ENCODE measurements around the gene TOX2. TPM values are rescaled to one million over a fixed set of nuclear protein-coding genes. Genes with fewer than 3 reads are reported as not detected.

TOX2 gene
- total and polyA plus RNA-seq, 2 of the 4 experiments (the other 2 are of a cell fraction): 1.3 to 17.5 TPM

- Histone ChIP-seq H3K79me1 (ENCODE audit: low read depth in 1 of 2, low read length in 2 of 2) (peaks cover 18 to 70% of the 10 kb centered on the region in 2 experiments), H3K27ac (ENCODE audit: insufficient read depth, low read length) (no peak overlapping the region), H3K9me3 (ENCODE audit: control insufficient read depth, insufficient read depth, low read length) (no peaks in the 10 kb centered on the region), H3K4me1 (ENCODE audit: control insufficient read depth, insufficient read depth, low read length) (no peaks in the 10 kb centered on the region), H2AK9ac (replicated peaks; ENCODE audit: low read depth, low read length, poor library complexity) (no peak overlapping the region), H3K36me3 (ENCODE audit: control insufficient read depth, insufficient read depth, low read length) (peaks cover 14% of the 10 kb centered on the region), H2BK20ac (ENCODE audit: low read depth, low read length) (no peak overlapping the region), H2BK5ac (ENCODE audit: low read depth, low read length, poor library complexity, severe bottlenecking) (no peak overlapping the region), H3K56ac (ENCODE audit: extremely low read depth, insufficient read depth, low read length) (no peak overlapping the region), H3K27me3 (ENCODE audit: control insufficient read depth, insufficient read depth, low read length) (no peaks in the 10 kb centered on the region), H3K9ac (ENCODE audit: low read depth, low read length) (no peak overlapping the region), H3K18ac (ENCODE audit: low read depth, low read length) (no peak overlapping the region), H2BK15ac (ENCODE audit: low read depth, low read length) (no peak overlapping the region), H4K5ac (ENCODE audit: low read depth, low read length) (no peak overlapping the region), H3K23ac (ENCODE audit: low read depth, low read length) (no peak overlapping the region), H3K4me2 (ENCODE audit: low read depth, low read length) (no peak overlapping the region), H2AK5ac (ENCODE audit: low read depth, low read length) (no peak overlapping the region), H2AFZ (replicated peaks; ENCODE audit: low read length, poor library complexity) (no peak overlapping the region), H3K4me3 (ENCODE audit: insufficient read depth, low read depth, low read length) (no peak overlapping the region), H3K9me1 (ENCODE audit: insufficient read depth, low read length) (peaks cover 33% of the 10 kb centered on the region), H3K4ac (ENCODE audit: low read depth, low read length) (no peak overlapping the region), H2BK120ac (ENCODE audit: low read depth, low read length) (no peak overlapping the region), H3K14ac (replicated peaks; ENCODE audit: low read depth, low read length) (no peak overlapping the region), H4K8ac (ENCODE audit: low read depth in 2 of 2, low read length in 2 of 2) (no peak overlapping the region), H4K91ac (ENCODE audit: insufficient read depth, low read depth, low read length) (no peak overlapping the region), H4K20me1 (ENCODE audit: insufficient read depth, low read length) (peaks cover 10% of the 10 kb centered on the region; the same call in 1 of the 2 replicates)
- DNase-seq: no peak
- in situ Hi-C loops (cut with MboI; ENCODE audit: low sequenced_read_pairs) (no loop called here), intact Hi-C loops (cut with micrococcal nuclease) (no loop called here), dilution Hi-C loops (cut with HindIII; ENCODE audit: low sequenced_read_pairs, unreplicated experiment) (no loop called here)
- ATAC-seq (ENCODE audit: low read depth): no peak
- POLR2A ChIA-PET (ENCODE audit: unreplicated experiment): no interaction called here
- no TSS peak for BruUV-seq (replicated peaks)
- CTCF ChIA-PET: no interaction called here
- 100% methylated on average over 1 of the region's 12 CpGs; no CpG with 5 or more reads in 1 of the 2 experiments for WGBS, 2 experiments (ENCODE audit: extremely low coverage in 2 of 2, insufficient read length in 1 of 2)
- TF ChIP-seq SMC3 (IDR thresholded peaks at IDR 0.05; ENCODE audit: low read depth, low read length) (no peak), USF2 (IDR thresholded peaks at IDR 0.05; ENCODE audit: low read depth, low read length) (no peak), RCOR1 (IDR thresholded peaks at IDR 0.05; ENCODE audit: insufficient replicate concordance, low read length) (no peak), MAZ (IDR thresholded peaks at IDR 0.05; ENCODE audit: borderline replicate concordance, low read depth, low read length) (no peak), RFX5 (IDR thresholded peaks at IDR 0.05; ENCODE audit: low read depth, low read length) (no peak), POLR2A (IDR thresholded peaks at IDR 0.05; ENCODE audit: low read depth, low read length) (no peak), MAFK (IDR thresholded peaks at IDR 0.05; ENCODE audit: low read depth, low read length) (no peak), ELK1 (IDR thresholded peaks at IDR 0.05; ENCODE audit: borderline replicate concordance, low read depth, low read length) (no peak), NFE2L2 (IDR thresholded peaks at IDR 0.05; ENCODE audit: low read depth, low read length) (no peak), CHD1 (IDR thresholded peaks at IDR 0.05; ENCODE audit: low read depth, low read length) (no peak), RAD21 (IDR thresholded peaks at IDR 0.05; ENCODE audit: low read length) (no peak), MXI1 (IDR thresholded peaks at IDR 0.05; ENCODE audit: borderline replicate concordance, low read depth, low read length) (no peak), CEBPB (IDR thresholded peaks at IDR 0.05; ENCODE audit: low read depth, low read length) (no peak), BHLHE40 (IDR thresholded peaks at IDR 0.05; ENCODE audit: low read depth, low read length) (no peak), CTCF (conservative IDR thresholded peaks at IDR 0.05; ENCODE audit: low read depth, low read length) (no peak)
Measured at GRCh38 chr20:44008806-44009678, 94.4 kb downstream of the TOX2 start.

All from IMR-90 (cell line).